Colonic mucosa (tissue), 4 donors: Measurements from ENCODE around the gene OR6C2. TPM values are rescaled to one million over a fixed set of nuclear protein-coding genes. Genes with fewer than 3 reads are reported as not detected.
"Not testable (repeated sequence)": the region's sequence is repeated elsewhere in the genome, so short reads cannot be mapped to it uniquely, and the experiment has no call there.

Experiments
- DNase-seq: peaks from one replicate; pipeline ENCODE4 v3.0.0-alpha.2; 2020
- H3K27ac ChIP-seq: fragments of 200-600 bp; one replicate; pipeline ENCODE4 v1.8.0; 2021
- H3K27me3 ChIP-seq: fragments of 200-600 bp; one replicate; pipeline ENCODE4 v1.8.0; 2021
- H3K36me3 ChIP-seq: fragments of 200-600 bp; one replicate; pipeline ENCODE4 v1.8.0; 2021
- H3K4me1 ChIP-seq: fragments of 200-600 bp; one replicate; pipeline ENCODE4 v1.8.0; 2021; ENCODE audit warnings: mild to moderate bottlenecking
- H3K4me3 ChIP-seq: fragments of 200-600 bp; one replicate; pipeline ENCODE4 v1.8.0; 2021
- H3K9ac ChIP-seq, 2 donors: one replicate each; pipeline ENCODE4 v1.7.0; 2013; ENCODE audit warnings: control low read depth in 2 of 2, low read depth in 2 of 2, low read length in 2 of 2
- H3K9me3 ChIP-seq: fragments of 200-600 bp; one replicate; pipeline ENCODE4 v1.8.0; 2021
- CTCF ChIP-seq: fragments of 200-600 bp; IDR thresholded peaks from one replicate; pipeline ENCODE4 v1.8.0; 2022; ENCODE audit warnings: antibody characterized with exemption, mild to moderate bottlenecking
- intact Hi-C: fragments of 100-400 bp; cut with DNase I; formaldehyde crosslinking; loops from one replicate; pipeline ENCODE4 v1.14.1; 2022
- total RNA-seq, 2 donors: library from RNA; stranded (reverse); fragmentation: NEBNext Ultra II Directional in 1 of 2; extraction: Animal tissue kit (Norgen Biotek cat#: 25700) in 1 of 2; gene quantifications; one replicate each; pipeline ENCODE4 v1.2.1, GENCODE V29; 2021
- donor health status: healthy.
- donor health status: DM: no; HTN: no; CAD: no.
- donor health status: DM: no; HTN: no; CAD: no.

Gene OR6C2
- total RNA-seq, 2 donors from 2014 or later: not detected

- Histone ChIP-seq H3K9ac (no peak overlapping the region), H3K9me3 (no peaks in the 10 kb centered on the region), H3K4me1 (no peaks in the 10 kb centered on the region), H3K36me3 (no peaks in the 10 kb centered on the region), H3K27ac (no peak overlapping the region), H3K27me3 (no peaks in the 10 kb centered on the region), H3K4me3 (no peak overlapping the region)
- no peak for DNase-seq
- TF ChIP-seq CTCF: no peak
- intact Hi-C loops: no loop called here
Observed at GRCh38 chr12:55472264-55472663, 28.4 kb downstream of the OR6C2 start.

- H3K9me3 ChIP-seq, H3K4me1 ChIP-seq, H3K27ac ChIP-seq, intact Hi-C loops, H3K4me3 ChIP-seq, H3K36me3 ChIP-seq, H3K27me3 ChIP-seq, DNase-seq, H3K9ac ChIP-seq: not testable (repeated sequence)
Observed at GRCh38 chr12:55479136-55479535, 35.3 kb downstream of the OR6C2 start.

- H3K9ac ChIP-seq, H3K4me1 ChIP-seq, H3K27ac ChIP-seq, H3K4me3 ChIP-seq, H3K27me3 ChIP-seq, H3K9me3 ChIP-seq, intact Hi-C loops, H3K36me3 ChIP-seq, DNase-seq: not testable (repeated sequence)
Observed at GRCh38 chr12:55484284-55484683, 40.4 kb downstream of the OR6C2 start.

- Histone ChIP-seq H3K27me3 (no peaks in the 10 kb centered on the region), H3K4me1 (no peaks in the 10 kb centered on the region), H3K9me3 (no peaks in the 10 kb centered on the region), H3K27ac (no peak within 1 kb of the TSS), H3K4me3 (no peak within 1 kb of the TSS), H3K9ac (no peak within 1 kb of the TSS), H3K36me3 (no peaks in the 10 kb centered on the region)
- DNase-seq: no peak
- intact Hi-C loops: no loop called here
- TF ChIP-seq CTCF: no peak
Observed at GRCh38 chr12:55492078-55492477, 48.2 kb downstream of the OR6C2 start, which contains the start of gene OR6C68. TSS of gene OR6C68 (plus strand) at chr12:55492378. CDS start at chr12:55492378, 0 bp downstream.

- Histone ChIP-seq H3K27me3 (no peaks in the 10 kb centered on the region), H3K4me1 (no peaks in the 10 kb centered on the region), H3K27ac (no peak overlapping the region), H3K4me3 (no peak overlapping the region), H3K36me3 (no peaks in the 10 kb centered on the region), H3K9me3 (no peaks in the 10 kb centered on the region), H3K9ac (no peak overlapping the region)
- DNase-seq: no peak
- no peak for TF ChIP-seq CTCF
- intact Hi-C loops: no loop called here
Observed at GRCh38 chr12:55495490-55495889, 51.6 kb downstream of the OR6C2 start.

- Histone ChIP-seq H3K27me3 (no peaks in the 10 kb centered on the region), H3K9me3 (no peaks in the 10 kb centered on the region), H3K4me3 (no peak overlapping the region), H3K9ac (no peak overlapping the region), H3K4me1 (no peaks in the 10 kb centered on the region), H3K27ac (no peak overlapping the region), H3K36me3 (no peaks in the 10 kb centered on the region)
- DNase-seq: no peak
- TF ChIP-seq CTCF: no peak
- intact Hi-C loops: no loop called here
Observed at GRCh38 chr12:55499231-55499630, 55.4 kb downstream of the OR6C2 start.

- TF ChIP-seq CTCF: no peak
- no peaks in the 10 kb centered on the region for H3K9me3 ChIP-seq
- H3K9ac ChIP-seq: no peak overlapping the region
- H3K27ac ChIP-seq: no peak overlapping the region
- no peaks in the 10 kb centered on the region for H3K4me1 ChIP-seq
- no peak overlapping the region for H3K4me3 ChIP-seq
- H3K27me3 ChIP-seq: no peaks in the 10 kb centered on the region
- intact Hi-C loops: no loop called here
- peak; percentile 34 for DNase-seq
- no peaks in the 10 kb centered on the region for H3K36me3 ChIP-seq
Observed at GRCh38 chr12:55499810-55500252, 56.0 kb downstream of the OR6C2 start.
